ENCODE measurements around the gene ADM.

- TF ChIP-seq, protein P1, sequence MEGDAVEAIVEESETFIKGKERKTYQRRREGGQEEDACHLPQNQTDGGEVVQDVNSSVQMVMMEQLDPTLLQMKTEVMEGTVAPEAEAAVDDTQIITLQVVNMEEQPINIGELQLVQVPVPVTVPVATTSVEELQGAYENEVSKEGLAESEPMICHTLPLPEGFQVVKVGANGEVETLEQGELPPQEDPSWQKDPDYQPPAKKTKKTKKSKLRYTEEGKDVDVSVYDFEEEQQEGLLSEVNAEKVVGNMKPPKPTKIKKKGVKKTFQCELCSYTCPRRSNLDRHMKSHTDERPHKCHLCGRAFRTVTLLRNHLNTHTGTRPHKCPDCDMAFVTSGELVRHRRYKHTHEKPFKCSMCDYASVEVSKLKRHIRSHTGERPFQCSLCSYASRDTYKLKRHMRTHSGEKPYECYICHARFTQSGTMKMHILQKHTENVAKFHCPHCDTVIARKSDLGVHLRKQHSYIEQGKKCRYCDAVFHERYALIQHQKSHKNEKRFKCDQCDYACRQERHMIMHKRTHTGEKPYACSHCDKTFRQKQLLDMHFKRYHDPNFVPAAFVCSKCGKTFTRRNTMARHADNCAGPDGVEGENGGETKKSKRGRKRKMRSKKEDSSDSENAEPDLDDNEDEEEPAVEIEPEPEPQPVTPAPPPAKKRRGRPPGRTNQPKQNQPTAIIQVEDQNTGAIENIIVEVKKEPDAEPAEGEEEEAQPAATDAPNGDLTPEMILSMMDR (IDR thresholded peaks at IDR 0.05): no peak
- TF ChIP-seq EZH2 (IDR thresholded peaks at IDR 0.05; ENCODE audit: borderline replicate concordance, insufficient read depth, low read depth, low read length, poor library complexity, severe bottlenecking): no peak
Measured at GRCh38 chr11:10257478-10257877, 47.4 kb upstream of the ADM start.
